HG03159 (cell line): ENCODE data around the gene SSR1.
"Not testable (repeated sequence)": the region's sequence is repeated elsewhere in the genome, so short reads cannot be mapped to it uniquely, and the experiment has no call there.

ENCODE experiments used
- ATAC-seq: cut with Tn5 transposase; IDR thresholded peaks from one replicate; pipeline ENCODE4 v1.9.1; 2021; ENCODE audit warnings: mild to moderate bottlenecking, moderate library complexity; ENCODE audit not compliant: unreplicated experiment

The SSR1 gene

DNA sequence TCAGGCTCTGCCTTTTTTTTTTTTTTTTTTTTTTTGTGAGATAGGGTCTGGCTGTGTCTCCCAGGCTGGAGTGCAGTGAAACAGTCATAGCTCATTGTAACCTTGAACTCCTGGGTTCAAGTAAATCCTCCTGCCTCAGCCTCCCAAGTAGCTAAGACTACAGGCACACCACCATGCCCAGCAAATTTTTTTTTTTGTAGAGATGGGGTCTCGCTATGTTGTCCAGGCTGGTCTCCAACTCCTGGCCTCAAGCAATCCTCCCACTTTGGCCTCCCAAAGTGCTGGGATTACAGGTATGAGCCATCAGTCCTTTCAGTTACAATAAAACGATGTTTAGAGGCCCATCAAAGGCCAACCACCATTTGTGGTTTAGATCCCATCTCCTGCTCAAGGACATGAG is 6.4 kb upstream of the SSR1 start:
- not testable (repeated sequence) for ATAC-seq

DNA sequence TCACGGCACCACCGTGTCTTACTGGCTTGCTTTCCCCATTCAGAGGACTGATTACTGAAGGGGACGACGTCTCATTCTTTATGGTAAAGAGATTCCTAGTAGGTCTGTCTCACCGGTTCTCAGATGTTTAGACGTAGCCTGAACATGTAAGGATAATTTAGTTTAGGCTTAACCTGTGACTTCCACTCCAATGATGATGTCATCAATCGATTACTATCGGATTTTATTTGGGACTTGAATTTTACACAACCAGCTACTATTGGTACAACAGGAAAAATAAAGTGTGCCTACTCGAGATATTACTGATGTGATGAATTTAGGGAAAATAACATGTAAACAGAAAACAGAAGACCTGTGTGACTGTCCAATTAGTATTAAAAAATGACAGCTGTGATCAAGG is 4.5 kb upstream of the SSR1 start:
- ATAC-seq = no peak

DNA sequence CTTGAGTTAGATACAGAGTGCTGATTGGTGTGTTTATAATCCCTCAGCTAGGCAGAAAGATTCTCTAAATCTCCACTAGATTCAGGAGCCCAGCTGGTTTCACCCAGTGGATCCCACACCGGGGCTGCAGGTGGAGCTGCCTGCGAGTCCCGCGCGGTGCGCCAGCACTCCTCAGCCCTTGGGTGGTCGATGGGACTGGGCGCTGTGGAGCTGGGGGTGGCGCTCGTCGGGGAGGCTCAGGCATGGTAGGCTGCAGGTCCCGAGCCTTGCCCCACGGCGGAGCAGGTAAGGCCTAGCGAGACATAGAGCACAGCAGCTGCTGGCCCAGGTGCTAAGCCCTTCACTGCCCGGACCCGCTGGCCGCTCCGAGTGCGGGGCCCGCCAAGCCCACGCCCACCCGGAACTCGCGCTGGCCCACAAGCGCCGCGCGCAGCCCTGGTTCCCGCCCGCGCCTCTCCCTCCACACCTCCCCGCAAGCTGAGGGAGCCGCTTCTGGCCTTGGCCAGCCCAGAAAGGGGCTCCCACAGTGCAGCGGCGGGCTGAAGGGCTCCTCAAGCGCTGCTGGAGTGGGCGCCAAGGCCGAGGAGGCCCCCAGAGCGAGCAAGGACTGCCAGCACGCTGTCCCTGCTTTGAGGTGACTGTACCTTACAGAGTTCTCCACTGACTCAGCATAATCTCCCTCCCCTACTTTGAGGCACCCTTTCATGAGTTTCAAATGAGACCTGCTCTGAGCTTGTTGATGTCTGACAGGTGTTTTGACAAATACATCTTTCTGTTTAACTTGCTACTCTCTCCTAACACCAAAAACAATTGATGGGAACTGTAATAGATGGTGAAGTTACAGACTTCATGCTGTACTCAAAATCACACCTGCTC is 3.9 kb upstream of the SSR1 start:
- no peak for ATAC-seq

DNA sequence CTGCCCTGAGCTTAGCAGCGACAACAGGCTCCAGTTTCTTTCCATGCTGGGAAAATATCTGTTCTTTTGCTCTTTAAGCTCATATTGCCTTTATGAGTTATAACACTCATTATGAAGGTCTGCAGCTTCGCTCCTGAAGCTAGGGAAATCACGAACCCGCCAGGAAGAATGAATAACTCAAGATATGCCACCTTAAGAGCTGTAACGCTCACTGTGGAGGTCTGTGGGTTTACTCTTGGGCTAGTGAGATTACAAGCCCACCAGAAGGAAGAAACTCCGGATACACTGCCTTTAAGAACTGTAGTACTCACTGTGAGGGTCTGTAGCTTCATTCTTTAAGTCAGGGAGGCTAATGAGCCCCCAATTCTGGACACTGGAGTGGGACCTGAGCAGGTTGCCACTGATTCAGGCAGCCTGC is 3.0 kb upstream of the SSR1 start:
- no peak for ATAC-seq

DNA sequence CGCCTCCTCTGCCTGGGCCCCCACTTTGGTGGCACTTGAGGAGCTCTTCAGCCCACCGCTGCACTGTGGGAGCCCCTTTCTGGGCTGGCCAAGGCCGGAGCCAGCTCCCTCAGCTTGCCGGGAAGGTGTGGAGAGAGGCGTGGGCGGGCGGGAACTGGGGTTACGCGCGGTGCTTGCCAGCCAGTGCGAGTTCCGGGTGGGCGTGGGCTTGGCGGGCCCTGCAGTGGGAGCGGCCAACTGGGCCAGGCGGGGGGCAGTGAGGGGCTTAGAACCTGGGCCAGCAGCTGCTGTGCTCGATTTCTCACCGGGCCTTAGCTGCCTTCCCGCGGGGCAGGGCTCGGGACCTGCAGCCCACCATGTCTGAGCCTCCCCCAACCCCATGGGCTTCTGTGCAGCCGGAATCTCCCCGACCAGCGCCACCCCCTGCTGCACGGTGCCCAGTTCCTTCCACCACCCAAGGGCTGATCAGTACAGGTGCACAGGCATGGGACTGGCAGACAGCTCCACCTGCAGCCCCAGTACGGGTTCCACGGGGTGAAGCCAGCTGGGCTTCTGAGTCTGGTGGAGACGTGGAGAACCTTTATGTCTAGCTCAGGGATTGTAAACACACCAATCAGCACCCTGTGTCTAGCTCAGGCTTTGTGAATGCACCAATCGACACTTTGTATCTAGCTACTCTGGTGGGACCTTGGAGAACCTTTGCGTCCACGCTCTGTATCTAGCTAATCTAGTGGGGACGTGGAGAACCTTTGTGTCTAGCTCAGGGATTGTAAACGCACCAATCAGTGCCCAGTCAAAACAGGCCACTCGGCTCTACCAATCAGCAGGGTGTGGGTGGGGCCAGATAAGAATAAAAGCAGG is 2.3 kb upstream of the SSR1 start:
- ATAC-seq = not testable (repeated sequence)

DNA sequence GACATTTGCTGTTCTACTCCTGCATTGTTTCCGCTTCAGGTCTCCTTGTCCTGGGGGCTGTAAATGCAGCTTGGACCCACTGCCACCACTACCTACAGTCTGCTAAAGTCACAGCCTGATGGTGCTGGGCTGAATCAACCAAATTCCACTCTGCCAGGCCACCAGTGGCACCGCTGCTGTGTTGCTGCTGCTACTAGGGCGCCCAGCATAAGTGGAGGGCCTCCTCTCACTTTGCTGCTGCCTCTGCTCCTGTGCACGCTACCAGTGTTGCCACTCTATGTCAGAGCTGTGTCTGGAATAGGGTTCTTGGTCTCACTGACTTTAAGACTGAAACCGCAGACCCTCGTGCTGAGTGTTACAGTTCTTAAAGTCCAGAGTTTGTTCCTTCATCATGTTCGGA is 1.4 kb upstream of the SSR1 start:
- no peak for ATAC-seq

DNA sequence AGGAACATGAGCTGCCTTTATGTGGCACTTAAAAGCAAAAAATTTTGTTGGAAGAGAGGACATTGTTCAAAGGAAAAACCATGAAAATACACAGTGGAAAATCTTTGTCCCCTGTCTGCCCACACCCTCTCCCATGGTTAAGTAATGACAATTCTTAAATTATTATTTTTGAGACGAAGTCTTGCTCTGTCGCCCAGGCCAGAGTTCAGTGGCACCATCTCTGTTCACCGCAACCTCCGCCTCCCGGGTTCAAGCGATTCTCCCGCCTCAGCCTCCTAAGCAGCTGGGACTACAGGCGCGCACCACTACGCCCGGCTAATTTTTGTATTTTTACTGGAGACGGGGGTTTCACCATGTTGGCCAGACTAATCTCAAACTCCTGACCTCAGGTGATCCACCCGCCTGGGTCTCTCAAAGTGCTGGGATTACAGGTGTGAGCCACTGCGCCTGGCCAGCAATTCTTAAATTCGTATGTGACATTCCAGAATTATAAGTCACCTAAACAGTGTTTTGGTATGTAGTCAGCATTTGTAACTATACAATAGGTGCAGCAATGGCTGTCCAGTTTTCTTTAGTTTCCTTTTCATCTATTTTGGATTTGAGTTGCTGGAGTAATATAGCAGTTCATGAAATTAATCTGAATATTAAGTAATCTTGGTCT is 636 bp upstream of the SSR1 start:
- peak; percentile 1 for ATAC-seq

DNA sequence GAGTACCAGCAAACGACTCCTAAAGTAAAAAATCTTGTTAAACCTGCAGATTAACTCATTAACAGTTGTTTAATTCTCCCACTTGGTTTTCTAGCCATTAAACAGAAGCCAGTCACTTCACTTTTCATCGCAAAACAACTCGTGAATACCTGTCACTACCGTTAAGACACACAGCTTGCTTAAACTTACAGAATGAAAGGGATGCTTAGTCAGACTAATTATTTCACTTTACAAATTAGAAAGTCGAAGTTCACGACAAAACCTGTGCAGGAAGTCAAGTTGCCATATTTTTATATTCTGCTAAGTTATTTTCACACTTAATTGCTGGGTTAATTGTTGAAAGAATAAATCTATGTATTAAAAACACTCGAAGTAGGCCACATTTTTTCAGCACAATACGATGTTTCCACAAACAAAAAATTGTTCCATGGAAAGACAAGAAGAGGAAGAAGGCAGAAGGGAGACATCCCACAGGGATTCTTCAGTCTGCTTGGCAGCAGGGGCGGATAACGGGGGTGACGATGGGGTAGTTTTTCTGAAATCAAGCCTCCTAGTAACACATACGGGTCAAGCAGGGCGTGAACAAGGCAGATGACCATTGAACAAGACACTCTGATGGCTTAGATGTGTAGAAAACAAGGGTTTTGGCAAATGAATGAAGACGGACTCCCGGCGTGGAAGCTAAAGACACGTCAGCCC is 933 bp downstream of the SSR1 start:
- ATAC-seq = no peak

DNA sequence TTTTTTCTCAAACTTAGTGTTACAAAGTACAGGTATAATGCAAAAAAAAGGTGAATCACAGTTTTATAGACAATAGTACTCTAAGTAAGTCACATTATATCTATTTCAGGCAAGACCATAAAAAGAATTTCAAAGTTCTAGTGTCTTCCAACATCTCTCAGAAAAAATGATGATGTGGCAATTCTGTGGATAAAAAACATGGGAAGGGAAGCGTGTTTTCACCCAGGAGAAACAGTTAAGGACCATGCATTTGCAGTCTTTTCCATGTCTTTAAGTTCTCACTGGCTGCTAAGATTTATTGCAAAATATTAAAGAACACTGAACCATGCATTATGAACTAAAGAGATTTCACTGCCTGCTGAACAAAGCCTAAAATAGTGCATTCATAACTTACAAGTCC is 1.8 kb downstream of the SSR1 start:
- ATAC-seq = no peak

DNA sequence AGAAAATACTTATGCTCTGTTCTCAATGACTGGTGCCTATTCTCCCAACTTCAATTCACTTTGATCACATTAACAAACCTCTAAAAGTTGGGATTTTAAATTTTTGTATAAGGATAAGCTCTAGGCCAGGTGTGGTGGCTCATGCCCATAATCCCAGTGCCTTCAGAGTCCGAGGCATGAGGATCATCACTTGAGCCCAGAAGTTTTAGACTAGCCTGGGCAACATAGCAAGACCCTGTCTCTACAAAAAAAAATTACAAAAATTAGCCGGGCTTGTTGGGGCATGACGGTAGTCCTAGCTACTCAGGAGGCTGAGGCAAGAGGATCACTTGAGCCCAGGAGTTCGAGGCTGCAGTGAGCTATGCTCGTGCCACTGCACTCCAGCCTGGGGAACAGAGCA is 3.9 kb downstream of the SSR1 start:
- no peak for ATAC-seq

DNA sequence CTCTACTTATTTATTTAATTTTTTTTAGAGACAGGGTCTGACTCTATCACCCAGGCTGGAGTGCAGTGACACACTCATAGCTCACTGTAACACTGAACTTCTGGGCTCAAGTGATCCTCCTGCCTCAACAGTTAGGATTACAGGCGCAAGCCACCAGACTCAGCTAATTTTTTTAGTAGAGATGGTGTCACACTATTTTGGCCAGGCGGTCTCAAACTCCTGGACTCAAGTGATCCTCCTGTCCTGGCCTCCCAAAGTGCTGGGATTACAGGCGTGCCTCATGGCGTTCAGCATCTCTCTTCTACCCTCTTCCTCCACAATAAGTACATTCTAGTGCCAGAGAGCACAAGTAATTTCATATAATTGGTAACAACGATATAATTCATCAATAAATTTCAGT is 5.5 kb downstream of the SSR1 start:
- no peak for ATAC-seq

DNA sequence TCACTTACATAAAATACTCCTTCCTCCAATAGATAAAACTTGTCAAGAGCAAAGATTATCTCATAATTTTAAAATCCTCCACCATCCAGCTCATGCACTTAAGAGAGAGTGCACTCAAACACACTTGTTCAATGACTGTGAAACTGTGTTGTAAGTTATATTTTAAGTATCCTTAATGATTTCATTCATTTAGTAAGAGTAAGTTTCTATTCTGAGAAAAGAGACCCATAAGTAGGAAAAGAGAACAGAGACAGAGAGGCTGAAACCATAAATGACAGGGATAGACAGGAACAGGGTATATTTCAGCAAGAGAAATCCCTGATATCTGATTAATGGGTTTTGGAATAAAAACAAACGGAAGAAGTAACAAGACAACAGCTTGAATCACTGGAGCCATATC is 8.2 kb downstream of the SSR1 start:
- ATAC-seq = no peak

DNA sequence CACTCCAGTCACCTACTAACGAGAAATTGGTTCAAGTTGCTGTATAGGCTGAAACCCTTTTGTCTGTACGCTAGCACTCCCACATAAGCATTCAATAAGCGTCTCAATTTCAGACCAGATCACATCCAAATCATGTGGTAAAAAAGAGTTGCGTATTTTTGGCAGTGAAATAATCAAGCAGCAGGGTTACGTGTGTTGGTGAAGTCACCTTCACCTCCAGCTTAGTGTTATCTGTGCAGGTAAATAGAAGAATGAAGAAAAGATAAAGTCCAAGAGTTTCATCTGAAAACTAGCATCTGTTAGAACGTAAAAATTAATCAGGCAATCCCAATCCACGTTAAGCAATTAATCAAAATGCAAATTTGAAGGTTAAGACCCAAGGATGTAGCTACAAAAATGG is 11.3 kb downstream of the SSR1 start:
- no peak for ATAC-seq

DNA sequence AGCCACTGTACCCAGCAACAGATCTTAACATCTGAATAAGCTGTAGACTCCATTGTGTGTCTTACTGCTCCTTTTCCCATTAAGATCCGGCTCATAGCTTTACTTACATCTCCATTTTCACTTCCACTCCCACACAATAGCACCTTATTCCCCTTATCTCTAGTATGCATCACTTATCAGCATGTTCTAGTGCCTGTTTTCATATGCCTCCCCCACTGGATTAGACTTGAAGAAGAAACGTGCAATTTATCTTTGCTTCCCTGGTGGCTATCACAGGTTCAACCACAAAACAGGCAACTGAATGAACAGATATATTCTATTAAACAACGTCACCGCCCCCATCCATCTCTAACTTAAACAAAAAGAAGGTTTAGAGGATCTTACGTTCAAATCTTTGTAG is 12.1 kb downstream of the SSR1 start:
- no peak for ATAC-seq

DNA sequence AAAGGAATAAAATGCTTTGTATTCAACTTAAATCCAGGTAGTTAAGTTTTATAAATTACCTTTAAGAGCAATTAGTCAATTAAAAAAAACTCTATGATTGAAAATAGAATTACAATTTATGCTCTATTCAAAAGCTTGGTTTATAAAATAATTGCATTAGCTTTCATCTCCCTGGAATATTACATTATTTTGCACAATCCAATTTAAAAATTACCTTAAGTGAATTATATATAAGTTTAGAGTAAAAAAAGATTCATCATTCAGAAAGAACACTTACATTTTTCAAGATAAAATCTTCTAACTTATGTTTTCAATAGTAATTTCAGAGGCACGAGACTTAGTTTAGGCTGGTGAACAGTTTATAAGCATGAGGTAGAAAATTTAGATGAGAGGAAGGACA is 14.9 kb downstream of the SSR1 start:
- no peak for ATAC-seq

DNA sequence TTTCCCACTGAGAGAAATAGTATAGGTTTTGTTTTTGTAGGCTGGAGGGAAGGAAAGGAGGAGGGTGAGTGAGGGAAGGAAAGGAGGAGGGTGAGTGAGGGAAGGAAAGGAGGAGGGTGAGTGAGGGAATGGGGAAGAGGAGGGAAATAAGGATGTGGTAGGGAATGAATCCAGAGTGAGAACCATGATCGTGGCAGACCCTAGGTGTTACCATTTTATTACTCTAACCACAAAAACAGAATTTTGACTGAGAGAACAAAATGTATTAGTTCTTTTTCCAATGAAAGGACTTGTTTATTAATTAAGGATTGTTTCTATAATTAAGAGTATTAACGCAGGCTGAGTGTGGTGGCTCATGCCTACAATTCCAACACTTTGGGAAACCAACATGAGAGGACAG is 16.4 kb downstream of the SSR1 start:
- ATAC-seq = no peak

DNA sequence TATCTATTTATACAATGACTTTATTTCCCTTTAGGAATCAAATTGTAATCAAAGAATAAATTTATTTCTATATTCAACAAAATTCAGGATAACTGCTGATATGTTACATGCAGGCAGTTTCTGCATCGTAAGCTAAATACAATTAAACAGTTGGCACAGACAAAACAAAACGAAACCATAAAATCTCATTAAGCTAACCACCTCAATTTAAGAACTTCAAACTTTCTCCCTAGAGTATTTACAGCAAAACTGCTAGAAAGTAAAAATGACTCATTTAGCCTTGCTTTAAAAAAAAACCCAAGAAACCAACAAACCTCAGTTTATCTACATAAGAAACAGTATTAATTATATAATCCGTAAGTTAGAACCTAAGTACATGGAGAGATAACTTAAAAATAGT is 17.1 kb downstream of the SSR1 start:
- no peak for ATAC-seq

DNA sequence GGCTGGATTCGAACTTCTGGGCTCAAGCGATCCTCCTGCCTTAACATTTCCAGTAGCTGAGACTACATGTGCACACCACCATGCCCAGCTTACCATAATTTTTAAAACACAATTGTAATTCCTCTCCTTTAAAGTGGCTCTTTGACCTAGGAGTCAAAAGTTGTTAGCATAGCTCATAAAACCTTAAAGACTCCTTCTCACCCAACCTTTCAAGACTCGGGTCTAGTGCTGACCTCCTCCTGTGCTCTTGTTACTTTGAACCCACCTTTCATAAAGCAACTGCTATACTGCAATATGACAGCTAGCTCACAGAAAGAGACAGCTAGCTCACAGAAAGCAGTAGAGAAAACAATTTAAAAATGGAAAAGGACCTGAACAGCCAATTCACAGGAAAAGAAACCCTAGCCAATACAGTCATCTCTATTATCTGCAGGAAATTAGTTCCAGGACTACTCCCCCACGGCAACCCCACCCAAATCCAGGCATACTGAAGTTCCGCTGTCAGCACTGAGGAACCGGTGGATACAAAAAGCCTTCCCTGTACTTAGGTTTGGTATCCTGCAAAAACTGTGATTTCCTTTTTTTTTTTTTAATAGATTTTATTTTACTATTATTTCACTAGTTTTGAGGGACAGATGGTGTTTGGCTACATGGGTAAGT is 20.3 kb downstream of the SSR1 start:
- no peak for ATAC-seq

DNA sequence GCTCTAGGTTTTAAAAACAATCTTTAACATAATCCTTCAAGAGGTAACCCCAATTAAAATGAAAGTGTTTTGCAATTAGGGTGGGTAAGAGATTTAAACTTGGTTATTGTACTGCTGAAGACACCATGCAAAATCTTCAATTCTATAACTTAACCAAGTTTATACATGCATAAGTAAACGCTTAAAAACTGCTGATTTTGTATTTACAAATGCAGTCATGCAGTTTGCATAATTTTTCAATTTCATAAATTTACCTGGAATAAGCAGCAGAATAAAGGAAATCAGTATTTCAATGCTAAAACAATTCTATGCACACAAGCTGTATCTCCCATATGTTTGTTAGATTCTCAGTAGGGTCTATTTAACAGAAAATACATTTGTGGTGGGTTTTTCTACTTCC is 22.9 kb downstream of the SSR1 start:
- ATAC-seq = no peak

DNA sequence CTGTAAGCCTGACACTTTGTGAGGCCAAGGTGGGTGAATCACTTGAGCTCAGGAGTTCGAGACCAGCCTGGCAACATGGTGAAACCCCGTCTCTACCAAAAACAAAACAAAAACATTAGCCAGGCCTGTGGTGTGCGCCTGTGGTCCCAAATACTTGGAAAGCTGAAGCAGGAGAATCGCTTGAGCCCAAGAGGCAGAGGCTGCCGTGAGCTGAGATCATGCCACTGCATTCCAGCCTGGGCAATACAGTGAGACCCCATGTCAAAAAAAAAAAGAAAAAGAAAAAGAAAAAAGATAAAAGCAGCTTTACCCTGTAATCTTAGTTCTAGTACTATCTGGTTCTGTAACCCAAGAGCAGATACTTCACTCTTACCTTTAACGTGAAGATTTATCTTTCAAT is 27.6 kb downstream of the SSR1 start:
- ATAC-seq = no peak

DNA sequence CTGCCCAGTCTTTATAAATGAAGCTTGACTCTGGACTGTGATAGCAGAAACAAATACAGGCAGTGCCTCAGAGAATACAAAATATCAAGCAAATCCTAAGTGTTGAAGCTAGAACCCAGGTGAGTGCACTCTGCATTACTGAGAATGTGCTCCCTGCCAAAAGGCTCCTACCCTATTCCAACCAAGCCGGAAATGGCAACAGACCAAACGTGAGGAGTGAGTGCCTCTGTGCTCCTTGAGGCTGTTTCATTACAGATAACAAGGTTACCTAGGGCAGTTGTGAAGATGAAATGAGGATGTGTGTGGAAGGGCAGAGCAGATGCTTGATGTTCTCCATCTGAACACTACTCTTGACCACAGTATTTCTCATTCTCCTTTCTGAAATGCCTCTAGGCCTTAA is 29.3 kb downstream of the SSR1 start:
- ATAC-seq = no peak
